Pancreas (tissue), 10 donors: Measurements from ENCODE around the gene CD58. TPM values are rescaled to one million over a fixed set of nuclear protein-coding genes. Genes with fewer than 3 reads are reported as not detected.

ENCODE experiments used
- ATAC-seq, 4 donors: fragments of 200-7000 bp; cut with Tn5 transposase; one replicate each; pipeline versions ENCODE4 v1.8.0 to v1.9.1; 2020; ENCODE audit warnings: mild to moderate bottlenecking in 4 of 4, moderate library complexity in 4 of 4
- DNase-seq, 6 donors: peaks; one replicate each; pipeline ENCODE4 v3.0.0-alpha.2; 2020
- FAIRE-seq: peaks from 2 replicates; lab custom pipeline; 2012; peaks lifted over from hg19 to GRCh38; lab: Jason Lieb, UNC
- H3K27ac ChIP-seq, 4 donors: fragments of 200-600 bp; sonication (generic); 1 replicate in 3 of 4; 2 replicates in 1 of 4; pipeline versions ENCODE4 v1.5.0 to v1.8.0; 2020
- H3K27me3 ChIP-seq, 4 donors: fragments of 200-600 bp; one replicate each; pipeline ENCODE4 v1.8.0; 2021
- H3K36me3 ChIP-seq, 3 donors: fragments of 200-600 bp; sonication (generic) in 1 of 3; one replicate each; pipeline versions ENCODE4 v1.5.0 to v1.8.0; 2020 to 2021
- H3K4me1 ChIP-seq, 3 donors: fragments of 200-600 bp; one replicate each; pipeline ENCODE4 v1.8.0; 2021
- H3K4me3 ChIP-seq, 4 donors: fragments of 200-600 bp; sonication (generic) in 2 of 4; one replicate each; pipeline versions ENCODE4 v1.5.0 to v1.8.0; 2020 to 2021
- H3K9me3 ChIP-seq, 4 donors: fragments of 200-600 bp; one replicate each; pipeline ENCODE4 v1.8.0; 2021
- CTCF ChIP-seq, 4 donors: fragments of 200-600 bp; sonication (generic) in 3 of 4; IDR thresholded peaks; one replicate each; pipeline versions ENCODE4 v1.5.0 to v1.8.0; 2021; ENCODE audit warnings: antibody characterized with exemption in 4 of 4
- WGBS, 2 donors: extraction: QIAGEN DNeasy Blood & Tissue Kit; methylation state at CpG; one replicate each; pipeline ENCODE4 v1.1.7; 2013; 5-methylcytosine and 5-hydroxymethylcytosine counted together
- intact Hi-C, 3 donors: fragments of 100-400 bp; cut with DNase I; formaldehyde crosslinking; loops; one replicate each; pipeline versions ENCODE4 v1.11.1 to v1.14.2; 2022
- polyA plus RNA-seq, 2 donors: library from polyadenylated mRNA; stranded (reverse); fragments of 200-250 nt; gene quantifications; one replicate each; pipeline ENCODE4 v1.2.3, GENCODE V29; 2013
- total RNA-seq, 6 donors: library from RNA; stranded (reverse); fragmentation: NEBNext Ultra II Directional in 4 of 6; extraction: Animal tissue kit (Norgen Biotek cat#: 25700) in 4 of 6; gene quantifications; one replicate each; pipeline versions ENCODE4 v1.2.1 to v1.2.4, GENCODE V29; 2021 to 2023
- donor health status: healthy with polysubstance abuse.
- donor health status: DM: no; HTN: no; CAD: no; lungs with moderate emphysema.
- donor health status: DM: no; HTN: no; CAD: no.
- donor health status: control.
- donor health status: control.
- donor health status: Bipolar disorder and iron deficiency.
- donor health status: DM: yes; HTN: yes; CAD: no.
- donor health status: DM: no; HTN: no; CAD: no.
- donor health status: DM: no; HTN: no; CAD: no.
- donor health status: DM: yes; HTN: yes; CAD: no.

CD58 gene
- total and polyA plus RNA-seq, 8 donors = 1.7 to 9.1 (median 4.0) TPM

- intact Hi-C loops = loop anchor here in 2 of 3 donors (10.0 kb wide), 1 partner anchor 58 kb away; no protein-coding TSS in a partner anchor
- DNase-seq (no peak), FAIRE-seq (no peak), ATAC-seq (peak in 1 of 4 donors; percentile 19)
- Histone ChIP-seq H3K4me3 (no peak overlapping the region), H3K27ac (peak overlapping the region in 1 of 4 donors; percentile 16), H3K9me3 (no peaks in the 10 kb centered on the region), H3K36me3 (no peaks in the 10 kb centered on the region), H3K27me3 (no peaks in the 10 kb centered on the region), H3K4me1 (peaks cover 23 to 35% (median 26%) of the 10 kb centered on the region in 3 donors)
- no peak for TF ChIP-seq CTCF (IDR thresholded peaks at IDR 0.05)
- WGBS, 2 donors = 38 to 44% methylated on average over 3 of the region's 3 CpGs
Observed at GRCh38 chr1:116472431-116472961, 98.3 kb downstream of the CD58 start.

GRCh38 chr1:116471241-116471640 is 99.6 kb downstream of the CD58 start:
- 67 to 75% methylated on average over 4 of the region's 4 CpGs for WGBS, 2 donors
- Histone ChIP-seq H3K4me1 (peaks cover 14 to 28% (median 15%) of the 10 kb centered on the region in 3 donors), H3K9me3 (no peaks in the 10 kb centered on the region), H3K27ac (no peak overlapping the region), H3K4me3 (no peak overlapping the region), H3K27me3 (no peaks in the 10 kb centered on the region), H3K36me3 (no peaks in the 10 kb centered on the region)
- FAIRE-seq (no peak), ATAC-seq (no peak), DNase-seq (no peak)
- intact Hi-C loops = loop anchor here in 2 of 3 donors (10.0 kb wide), 1 partner anchor 56 kb away; no protein-coding TSS in a partner anchor
- no peak for TF ChIP-seq CTCF (IDR thresholded peaks at IDR 0.05)

GRCh38 chr1:116470671-116471070 is 100.2 kb downstream of the CD58 start:
- intact Hi-C loops = loop anchor here in 2 of 3 donors (10.0 kb wide), 1 partner anchor 56 kb away; no protein-coding TSS in a partner anchor
- no peak for FAIRE-seq

GRCh38 chr1:116466810-116467557 is 103.8 kb downstream of the CD58 start:
- H3K36me3 ChIP-seq = no peaks in the 10 kb centered on the region
- DNase-seq = no peak
- peaks cover 0 to 22% (median 2%) of the 10 kb centered on the region in 3 donors for H3K4me1 ChIP-seq
- H3K27me3 ChIP-seq = no peaks in the 10 kb centered on the region
- H3K4me3 ChIP-seq = no peak overlapping the region
- peak overlapping the region in 1 of 4 donors; percentile 29 for H3K27ac ChIP-seq
- intact Hi-C loops = no loop called here
- no peaks in the 10 kb centered on the region for H3K9me3 ChIP-seq
- TF ChIP-seq CTCF (IDR thresholded peaks at IDR 0.05) = no peak
- 90 to 95% methylated on average over 2 of the region's 2 CpGs for WGBS, 2 donors
- no peak for FAIRE-seq
- ATAC-seq = peak in 3 of 4 donors; percentile 59 to 72 (median 71)

More at GRCh38 chr1:116470671-116471070, 100.2 kb downstream of the CD58 start:
- H3K4me3 ChIP-seq = no peak overlapping the region
- no peak overlapping the region for H3K27ac ChIP-seq
- no peak for TF ChIP-seq CTCF (IDR thresholded peaks at IDR 0.05)
- H3K9me3 ChIP-seq = no peaks in the 10 kb centered on the region
- no peak for DNase-seq
- peaks cover 9 to 28% (median 9%) of the 10 kb centered on the region in 3 donors for H3K4me1 ChIP-seq
- H3K27me3 ChIP-seq = no peaks in the 10 kb centered on the region
- no peak for ATAC-seq
- H3K36me3 ChIP-seq = no peaks in the 10 kb centered on the region
- 94 to 100% methylated on average over 1 of the region's 1 CpG for WGBS, 2 donors
